GM12891 (cell line): ENCODE results near the gene AMELX.

Experiments used
- PAX5 ChIP-seq: IDR thresholded peaks from 2 replicates; pipeline ENCODE4 v1.6.1; 2011; ENCODE audit warnings: low read length, moderate library complexity, mild to moderate bottlenecking; ENCODE audit not compliant: insufficient read depth, severe bottlenecking
- POLR2A ChIP-seq: IDR thresholded peaks from 2 replicates; pipeline ENCODE4 v1.6.1; 2011; ENCODE audit warnings: low read depth, low read length, control low read depth
- POLR2AphosphoS5 ChIP-seq: IDR thresholded peaks from 2 replicates; pipeline ENCODE4 v1.6.1; 2011; ENCODE audit warnings: low read depth, low read length, control low read depth
- SPI1 ChIP-seq: IDR thresholded peaks from 2 replicates; pipeline ENCODE4 v1.6.1; 2011; ENCODE audit warnings: low read depth, low read length, control low read depth
- TAF1 ChIP-seq: IDR thresholded peaks from 2 replicates; pipeline ENCODE4 v1.6.1; 2011; ENCODE audit warnings: low read depth, low read length, control low read depth

DNA sequence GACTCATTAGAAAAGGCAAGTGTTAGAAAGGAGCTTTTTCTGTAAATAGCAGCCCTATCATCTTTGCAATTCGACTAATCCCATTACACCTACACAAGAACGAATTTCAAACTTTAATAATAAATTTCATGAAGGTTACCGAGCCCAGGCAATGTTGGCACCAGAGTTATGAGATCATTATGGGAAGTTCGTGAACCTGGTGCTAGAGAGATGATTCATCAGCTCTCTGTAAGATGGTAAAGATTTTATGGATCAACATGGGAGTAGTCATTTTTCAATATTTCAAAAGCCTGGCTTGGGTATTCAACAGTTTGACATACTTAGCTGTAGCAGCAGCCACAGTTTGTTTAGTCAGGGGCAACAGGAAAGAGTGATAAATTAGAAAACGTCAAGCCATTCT lies 35.8 kb downstream of the AMELX start:
- no peak for TF ChIP-seq POLR2AphosphoS5
- no peak for TF ChIP-seq TAF1
- TF ChIP-seq POLR2A: no peak
- no peak for TF ChIP-seq SPI1
- TF ChIP-seq PAX5: no peak
